ENCODE data around the gene CCDC57.

DNA sequence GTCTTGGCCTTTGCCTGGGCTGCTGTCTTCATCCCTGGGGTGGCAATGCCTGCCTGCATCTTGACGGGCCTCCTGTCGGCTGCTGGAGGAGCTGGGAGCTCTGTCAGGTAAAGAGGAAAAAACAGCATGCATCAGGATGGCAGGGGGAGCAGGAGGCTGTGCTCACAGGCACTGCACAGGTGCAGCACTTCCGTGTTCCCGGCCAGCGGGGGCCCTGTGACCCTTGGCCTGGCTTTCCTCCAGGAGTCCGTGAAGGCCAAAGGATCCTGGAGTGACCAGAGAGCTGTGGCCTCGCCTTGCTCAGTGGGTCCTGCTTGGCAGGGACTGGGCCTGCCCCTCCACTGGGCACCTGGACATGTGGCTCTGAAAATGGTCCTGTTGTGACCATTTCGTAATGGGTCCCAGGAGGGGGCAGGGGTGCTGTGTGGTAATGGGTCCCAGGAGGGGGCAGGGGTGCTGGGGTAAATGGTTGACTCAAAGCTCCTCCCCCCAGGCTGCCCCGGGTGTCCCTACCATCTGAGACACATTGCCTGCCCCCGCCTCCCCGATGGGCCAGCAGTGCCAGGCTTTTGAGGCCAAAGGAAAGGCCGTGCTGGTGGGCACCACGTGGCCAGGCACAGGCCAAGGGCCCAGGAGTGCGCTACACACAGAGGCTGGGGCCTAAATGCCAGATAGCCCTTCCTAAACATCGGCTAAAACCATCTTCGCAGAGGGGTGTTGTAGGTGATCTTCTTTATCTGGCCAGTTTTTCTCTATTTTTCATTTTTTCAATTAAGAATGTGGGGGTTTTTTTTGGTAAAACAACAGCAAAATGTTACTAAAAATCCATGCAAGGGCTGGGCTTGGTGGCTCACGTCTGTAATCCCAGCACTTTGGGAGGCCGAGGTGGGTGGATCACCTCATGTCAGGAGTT lies 110.6 kb downstream of the CCDC57 start:
- TF ChIP-seq, protein P1, sequence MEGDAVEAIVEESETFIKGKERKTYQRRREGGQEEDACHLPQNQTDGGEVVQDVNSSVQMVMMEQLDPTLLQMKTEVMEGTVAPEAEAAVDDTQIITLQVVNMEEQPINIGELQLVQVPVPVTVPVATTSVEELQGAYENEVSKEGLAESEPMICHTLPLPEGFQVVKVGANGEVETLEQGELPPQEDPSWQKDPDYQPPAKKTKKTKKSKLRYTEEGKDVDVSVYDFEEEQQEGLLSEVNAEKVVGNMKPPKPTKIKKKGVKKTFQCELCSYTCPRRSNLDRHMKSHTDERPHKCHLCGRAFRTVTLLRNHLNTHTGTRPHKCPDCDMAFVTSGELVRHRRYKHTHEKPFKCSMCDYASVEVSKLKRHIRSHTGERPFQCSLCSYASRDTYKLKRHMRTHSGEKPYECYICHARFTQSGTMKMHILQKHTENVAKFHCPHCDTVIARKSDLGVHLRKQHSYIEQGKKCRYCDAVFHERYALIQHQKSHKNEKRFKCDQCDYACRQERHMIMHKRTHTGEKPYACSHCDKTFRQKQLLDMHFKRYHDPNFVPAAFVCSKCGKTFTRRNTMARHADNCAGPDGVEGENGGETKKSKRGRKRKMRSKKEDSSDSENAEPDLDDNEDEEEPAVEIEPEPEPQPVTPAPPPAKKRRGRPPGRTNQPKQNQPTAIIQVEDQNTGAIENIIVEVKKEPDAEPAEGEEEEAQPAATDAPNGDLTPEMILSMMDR (conservative IDR thresholded peaks at IDR 0.05), result no peak
- TF ChIP-seq EZH2 (IDR thresholded peaks at IDR 0.05; ENCODE audit: low read depth), result no peak

Data from PC-9 (cell line).